HG02981 (cell line): ENCODE results near the gene IL19.
"Not testable (repeated sequence)": the region's sequence is repeated elsewhere in the genome, so short reads cannot be mapped to it uniquely, and the experiment has no call there.

ENCODE experiments used
- ATAC-seq: cut with Tn5 transposase; IDR thresholded peaks from one replicate; pipeline ENCODE4 v1.9.1; 2021; ENCODE audit warnings: mild to moderate bottlenecking, moderate library complexity; ENCODE audit not compliant: unreplicated experiment

IL19 gene

DNA sequence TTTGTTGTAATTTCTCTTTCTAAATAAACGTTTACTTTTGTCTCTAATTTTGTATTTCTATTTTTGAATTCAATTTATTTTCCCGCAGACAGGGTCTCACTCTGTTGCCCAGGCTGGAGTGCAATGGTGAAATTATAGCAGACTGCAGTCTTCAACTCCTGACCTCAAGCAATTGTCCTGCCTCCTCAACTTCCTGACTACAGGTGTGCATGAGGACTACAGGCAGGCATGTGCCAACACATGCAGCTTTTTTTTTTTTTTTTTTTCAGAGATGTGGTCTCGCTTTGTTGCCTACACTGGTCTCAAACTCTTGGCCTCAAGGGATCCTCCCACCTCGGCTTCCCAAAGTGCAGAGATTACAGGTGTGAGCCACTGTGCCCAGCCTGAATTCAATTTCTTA is 58.2 kb downstream of the IL19 start:
- ATAC-seq: no peak

- ATAC-seq: no peak
These were observed 58.7 kb downstream of the IL19 start for GRCh38 chr1:206829282-206829681.

DNA sequence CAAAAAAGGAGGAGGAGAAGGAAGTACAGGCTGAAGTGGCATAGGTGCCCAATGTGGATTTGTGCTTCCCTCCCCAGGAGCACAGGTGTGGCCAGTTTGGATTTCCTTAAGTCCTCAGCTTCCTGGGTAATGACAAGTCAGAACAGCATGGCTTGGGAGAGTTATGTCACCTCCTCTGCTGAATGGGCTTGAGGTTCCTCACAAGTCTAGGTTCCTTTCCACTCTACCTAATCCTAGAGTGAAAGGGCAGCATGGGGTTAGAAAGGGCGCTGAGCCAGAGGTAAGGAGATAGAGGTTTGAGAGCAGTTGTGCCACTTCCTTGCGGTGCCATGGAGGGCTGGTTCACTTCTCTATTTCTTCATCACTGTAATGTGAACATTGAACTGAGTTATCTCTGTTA is 59.3 kb downstream of the IL19 start:
- no peak for ATAC-seq

DNA sequence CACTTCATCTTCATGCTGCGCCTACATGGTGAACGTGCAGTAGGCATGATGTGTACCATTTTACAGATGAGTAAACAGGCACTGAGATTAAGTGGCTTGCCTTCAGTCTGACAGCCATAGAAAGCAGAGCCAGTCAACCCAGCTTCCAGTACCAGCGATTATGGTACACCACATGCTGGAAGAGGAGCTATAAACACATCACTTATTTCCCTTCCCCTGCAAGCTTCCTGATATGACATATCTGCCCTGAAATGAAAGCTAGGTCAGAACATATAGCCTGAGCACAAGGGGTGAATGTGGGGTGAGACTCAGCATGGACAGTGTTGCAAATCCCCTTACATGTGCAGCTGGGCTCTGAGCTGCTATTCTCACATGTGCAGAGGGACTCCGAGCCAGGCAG is 61.1 kb downstream of the IL19 start:
- ATAC-seq: peak; percentile 42

DNA sequence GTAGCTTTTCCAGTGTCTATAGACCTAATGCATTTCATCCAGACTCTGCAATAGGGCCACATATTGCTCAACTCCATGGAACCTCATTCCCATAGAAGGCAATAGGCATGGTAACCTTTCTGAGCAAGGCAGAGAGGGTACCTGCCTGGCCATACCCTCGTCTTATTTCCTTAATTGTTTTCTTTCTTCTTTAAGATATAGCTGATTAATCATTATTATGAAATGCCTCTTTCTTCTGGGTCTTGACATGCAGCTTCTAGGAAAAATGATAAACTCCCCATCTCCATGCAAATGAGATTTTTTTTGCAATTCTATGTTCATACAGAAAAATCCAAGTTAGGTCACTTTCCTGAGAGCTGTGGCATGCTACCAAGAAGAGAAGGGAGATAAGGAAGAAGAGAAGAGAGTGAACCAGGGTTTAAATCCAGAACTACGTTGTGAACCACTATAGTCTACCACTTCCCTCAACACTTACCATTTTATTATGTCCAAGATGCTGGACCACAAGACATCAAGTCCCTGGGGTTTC is 61.8 kb downstream of the IL19 start:
- no peak for ATAC-seq

DNA sequence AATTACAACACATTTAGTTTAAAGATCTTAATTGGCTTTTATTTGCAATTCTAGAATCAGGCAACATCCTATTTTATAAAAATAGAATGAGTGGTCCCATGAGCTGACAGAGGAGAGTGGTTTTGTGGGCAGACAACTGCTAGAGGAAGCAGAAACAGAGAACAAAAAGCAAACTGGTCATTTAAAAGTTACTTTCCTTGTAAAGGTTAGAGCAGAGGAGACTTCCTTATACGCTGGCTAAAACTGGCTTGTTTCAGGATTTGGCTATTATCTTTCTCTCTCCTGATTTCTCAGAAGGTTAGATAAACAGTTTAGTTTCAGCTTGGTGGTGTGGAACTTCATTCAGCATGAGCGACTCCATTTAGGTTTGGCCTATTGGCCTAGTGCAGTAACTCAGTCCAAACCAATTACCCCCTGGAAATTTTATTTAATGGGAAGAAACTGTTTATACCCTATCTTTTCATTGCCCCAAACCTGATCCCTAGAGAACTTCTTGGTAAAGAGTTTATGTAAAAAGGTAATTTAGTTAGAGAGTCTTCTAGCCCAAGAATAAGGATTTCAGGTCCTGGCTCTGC is 62.6 kb downstream of the IL19 start:
- peak; percentile 39 for ATAC-seq

DNA sequence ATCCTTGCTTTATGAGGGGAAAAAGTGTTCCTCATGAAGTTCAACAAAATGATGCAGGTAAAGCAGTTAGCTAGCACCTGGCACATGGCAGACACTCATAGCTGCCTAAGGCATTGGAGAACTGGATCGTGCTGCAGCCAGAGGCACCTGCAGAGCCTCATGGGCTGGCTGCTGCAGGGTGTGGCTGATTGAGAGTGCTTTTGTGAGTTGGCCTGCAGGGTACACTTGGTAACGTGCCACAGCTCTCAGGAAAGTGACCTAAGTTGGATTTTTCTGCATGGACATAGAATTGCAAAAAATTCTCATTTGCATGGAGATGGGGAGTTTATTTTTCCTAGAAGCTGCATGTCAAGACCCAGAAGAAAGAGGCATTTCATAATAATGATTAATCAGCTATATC is 63.2 kb downstream of the IL19 start:
- no peak for ATAC-seq

DNA sequence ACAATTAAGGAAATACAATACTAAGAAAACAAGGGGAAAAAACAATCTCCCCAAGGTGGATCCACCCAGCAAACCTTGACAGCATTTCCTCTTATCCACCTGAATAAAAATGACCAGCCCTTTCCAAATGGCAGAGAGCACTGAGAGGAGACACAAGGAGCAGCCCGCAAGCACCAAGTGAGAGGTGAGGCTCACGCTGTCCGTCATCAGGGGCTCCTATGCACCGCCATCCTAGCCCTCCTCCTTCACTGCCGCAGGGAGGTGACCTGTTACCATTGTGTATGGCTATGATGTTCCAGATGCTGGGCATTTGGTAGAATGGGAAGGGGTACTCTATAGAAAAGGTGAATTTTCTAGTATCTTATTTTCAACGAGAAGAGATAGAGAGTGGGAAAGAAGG is 63.6 kb downstream of the IL19 start:
- ATAC-seq: no peak

DNA sequence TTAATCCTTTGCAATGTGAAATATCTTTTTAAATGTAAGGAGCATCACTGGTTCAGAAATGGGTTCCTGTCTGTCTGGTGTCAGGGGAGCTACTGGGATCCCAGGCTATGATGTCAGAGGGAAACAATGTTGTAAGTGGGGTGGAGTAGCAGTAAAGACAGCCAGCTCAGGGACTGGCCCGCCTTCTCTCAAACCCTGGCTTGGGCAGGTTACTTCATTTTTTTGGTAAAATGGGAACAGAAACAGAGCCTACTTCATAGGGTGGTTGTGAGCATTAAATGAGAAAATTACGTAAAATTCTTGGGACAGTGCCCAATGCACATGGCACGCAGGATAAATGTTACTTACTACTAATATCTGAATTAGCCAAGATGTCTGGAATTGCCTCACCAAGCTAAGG is 64.1 kb downstream of the IL19 start:
- no peak for ATAC-seq

DNA sequence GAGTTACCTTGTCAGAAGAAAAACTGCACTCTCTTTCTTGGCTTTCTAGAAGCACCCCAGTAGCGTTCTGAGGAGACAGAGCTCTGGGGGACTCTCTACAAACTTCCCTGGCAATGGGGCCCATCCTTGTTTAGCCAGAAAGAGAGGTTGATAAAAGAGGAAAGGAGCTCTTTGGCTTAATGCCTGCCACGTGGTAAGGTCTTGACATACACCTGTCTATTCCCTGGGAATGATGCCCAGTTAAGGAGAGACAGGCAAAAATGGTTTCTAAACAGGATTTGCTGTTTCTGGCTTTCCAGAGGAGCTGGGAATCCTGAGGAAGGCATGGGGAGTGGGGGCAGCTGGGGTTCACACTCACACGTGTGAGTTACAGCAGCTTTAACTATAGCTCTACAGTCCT is 64.6 kb downstream of the IL19 start:
- no peak for ATAC-seq

GRCh38 chr1:206836111-206836510 is 65.5 kb downstream of the IL19 start:
- no peak for ATAC-seq

GRCh38 chr1:206839006-206839560 is 68.5 kb downstream of the IL19 start:
- ATAC-seq: no peak

DNA sequence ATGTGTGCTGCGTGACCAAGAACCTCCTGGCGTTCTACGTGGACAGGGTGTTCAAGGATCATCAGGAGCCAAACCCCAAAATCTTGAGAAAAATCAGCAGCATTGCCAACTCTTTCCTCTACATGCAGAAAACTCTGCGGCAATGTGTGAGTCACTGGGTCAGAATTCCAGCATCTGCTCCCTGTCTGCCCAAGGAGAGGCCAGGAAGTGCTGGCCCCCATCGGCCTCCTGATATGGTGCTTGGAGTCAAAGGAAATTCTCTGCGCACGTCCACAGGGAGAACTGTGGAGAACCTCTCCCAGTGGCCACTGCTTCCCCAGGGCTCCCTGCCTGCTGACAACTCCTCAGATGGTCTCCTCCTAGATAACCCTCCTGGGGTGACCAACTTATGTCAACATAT is 69.3 kb downstream of the IL19 start:
- no peak for ATAC-seq

DNA sequence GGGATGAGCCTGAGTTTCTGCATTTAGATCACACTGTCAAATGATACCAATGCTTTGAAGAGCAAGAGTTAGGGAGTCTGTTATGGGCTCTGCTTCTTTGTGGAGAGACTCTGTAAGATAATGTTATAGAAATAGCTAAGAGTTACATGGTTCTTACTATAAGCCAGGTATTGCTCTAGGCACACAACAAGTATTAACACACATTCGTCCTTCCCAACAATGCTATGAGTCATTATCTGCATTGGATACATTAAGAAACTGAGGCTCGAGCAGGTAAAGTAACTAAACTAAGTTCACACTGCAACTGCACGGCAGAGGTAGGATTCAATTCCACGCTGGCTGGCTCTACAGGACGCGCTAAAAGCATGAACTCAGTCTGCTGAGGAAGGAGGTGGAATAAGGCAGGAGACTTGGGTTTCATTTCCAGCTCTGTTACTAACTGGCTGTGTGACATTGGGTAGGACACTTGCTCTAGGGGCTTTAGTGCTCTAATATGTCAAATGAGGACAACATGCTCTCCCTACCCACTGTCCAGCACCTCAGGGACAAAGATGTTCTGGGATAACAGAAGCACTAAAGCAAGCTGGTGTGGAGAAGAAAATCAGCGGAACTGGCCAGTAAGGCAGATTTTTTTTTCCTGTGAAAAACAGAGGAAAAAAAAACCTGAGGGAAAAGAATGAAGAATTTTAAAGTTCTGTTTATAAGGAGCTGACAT is 71.2 kb downstream of the IL19 start:
- ATAC-seq: no peak

- ATAC-seq: no peak
These were observed 72.3 kb downstream of the IL19 start for GRCh38 chr1:206842854-206843253.

GRCh38 chr1:206843626-206844025 is 73.1 kb downstream of the IL19 start:
- ATAC-seq: no peak

DNA sequence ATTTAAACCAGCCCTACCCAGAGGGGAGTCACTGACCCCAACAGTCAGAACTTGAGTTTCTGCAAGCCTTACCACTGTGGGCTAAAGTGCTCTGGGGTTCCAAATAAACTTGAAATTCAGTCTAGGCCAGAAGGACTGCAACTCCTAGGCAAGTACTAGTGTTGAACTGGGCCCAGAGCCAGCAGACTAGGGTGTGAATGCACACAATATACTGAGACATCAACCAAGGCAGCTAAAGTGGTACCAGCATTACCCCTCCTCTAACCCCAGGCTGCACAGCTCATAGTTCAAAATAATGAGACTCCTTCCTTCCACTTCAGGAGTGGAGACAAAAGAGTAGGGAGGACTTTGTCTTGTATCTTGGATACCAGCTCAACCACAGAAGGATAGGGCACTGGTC is 75.9 kb downstream of the IL19 start:
- no peak for ATAC-seq

DNA sequence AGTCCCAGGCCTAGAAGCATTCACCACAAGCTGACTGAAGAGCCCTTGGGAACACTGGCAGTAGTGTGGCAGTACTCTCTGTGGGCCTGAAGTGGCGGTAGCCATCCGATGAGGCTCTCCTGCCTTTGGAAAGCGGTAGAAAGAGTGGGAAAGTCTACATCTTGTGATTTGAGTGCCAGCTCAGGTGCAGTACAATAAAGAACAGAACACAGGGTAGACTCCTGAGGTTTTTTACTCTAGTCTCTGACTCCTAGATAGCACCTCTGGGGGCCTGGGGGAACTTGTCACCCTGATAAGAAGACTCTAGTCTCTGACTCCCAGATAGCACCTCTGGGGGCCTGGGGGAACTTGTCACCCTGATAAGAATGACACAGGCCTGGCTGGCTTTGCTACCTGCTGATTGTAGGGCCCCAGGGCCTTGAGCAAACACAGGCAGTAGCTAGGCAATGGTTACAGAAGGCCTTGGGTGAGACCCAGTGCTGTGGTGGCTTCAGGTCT is 76.8 kb downstream of the IL19 start:
- no peak for ATAC-seq

- no peak for ATAC-seq
These were observed 77.4 kb downstream of the IL19 start for GRCh38 chr1:206847946-206848345.

- no peak for ATAC-seq
These were observed 79.8 kb downstream of the IL19 start for GRCh38 chr1:206850401-206850800.

DNA sequence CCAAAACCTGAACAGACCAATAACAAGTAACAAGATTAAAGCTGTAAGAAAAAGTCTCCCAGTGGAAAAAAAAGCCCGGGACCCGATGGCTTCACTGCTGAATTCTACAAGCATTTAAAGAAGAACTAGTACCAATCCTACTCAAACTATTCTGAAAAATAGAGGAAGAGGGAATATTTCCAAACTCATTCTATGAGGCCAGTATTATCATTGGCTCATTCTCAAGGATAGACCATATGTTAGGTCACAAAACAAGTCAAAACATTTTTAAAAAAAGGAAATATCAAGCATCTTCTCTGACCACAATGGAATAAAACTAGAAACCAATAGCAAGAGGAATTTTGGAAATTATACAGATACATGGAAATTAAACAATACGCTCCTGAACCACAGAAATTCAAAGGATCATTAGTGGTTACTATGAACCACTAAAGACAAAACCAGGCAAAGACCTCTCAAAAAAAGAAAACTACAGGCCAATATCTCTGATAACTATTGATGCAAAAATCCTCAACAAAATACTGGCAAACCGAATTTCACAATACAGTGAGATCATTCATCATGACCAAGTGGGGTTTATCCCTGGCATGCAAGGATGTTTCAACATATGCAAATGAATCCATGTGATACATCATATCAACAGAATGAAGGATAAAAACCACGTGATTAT is 80.9 kb downstream of the IL19 start:
- ATAC-seq: no peak

GRCh38 chr1:206852662-206853061 is 82.1 kb downstream of the IL19 start:
- not testable (repeated sequence) for ATAC-seq
